ENCODE data around the gene INF2. TPM values are rescaled to one million over a fixed set of nuclear protein-coding genes. Genes with fewer than 3 reads are reported as not detected.

Gene INF2
- total RNA-seq, 1 donor from 2014 or later: 130 TPM

DNA sequence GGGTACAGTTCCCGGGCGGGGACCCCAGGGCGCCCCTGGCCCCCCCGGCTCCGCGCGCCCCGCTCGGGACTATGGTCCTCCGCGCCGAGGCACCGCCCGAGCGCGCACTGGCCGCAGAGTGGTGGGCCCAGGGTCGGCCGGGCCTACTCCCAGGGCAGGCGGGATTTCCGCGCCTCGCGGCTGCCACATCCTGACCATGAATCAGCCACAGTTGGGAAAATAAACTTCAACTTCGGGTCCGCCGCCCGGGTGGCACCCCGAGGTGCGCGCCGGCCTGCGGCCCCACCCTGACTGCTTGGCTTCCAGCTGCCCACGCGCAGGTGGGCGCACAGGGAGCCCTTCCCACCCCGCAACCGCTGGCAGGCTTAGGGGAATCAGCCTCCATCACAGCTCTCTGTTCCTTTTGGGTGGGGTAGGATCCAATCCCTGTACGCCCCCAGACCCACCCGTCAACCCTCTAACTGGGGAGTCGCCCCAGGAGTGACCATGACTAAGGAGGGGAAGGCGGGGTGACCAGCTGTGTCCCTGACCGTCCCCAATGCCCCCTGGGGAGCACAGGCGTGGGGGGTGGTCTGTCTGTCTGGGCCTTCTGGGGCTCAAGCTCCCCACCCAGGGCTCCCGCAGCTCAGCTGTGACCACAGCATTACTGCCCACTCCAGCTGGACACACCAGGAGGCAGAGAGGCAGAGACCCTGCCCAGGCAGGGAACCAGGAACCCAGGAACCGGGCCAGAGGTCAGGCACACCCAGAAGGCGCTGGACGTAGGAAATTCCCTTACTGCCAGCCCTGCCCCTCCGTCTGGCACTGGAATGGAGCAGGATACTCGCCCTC lies 678 bp downstream of the INF2 start:
- TF ChIP-seq, protein P1, sequence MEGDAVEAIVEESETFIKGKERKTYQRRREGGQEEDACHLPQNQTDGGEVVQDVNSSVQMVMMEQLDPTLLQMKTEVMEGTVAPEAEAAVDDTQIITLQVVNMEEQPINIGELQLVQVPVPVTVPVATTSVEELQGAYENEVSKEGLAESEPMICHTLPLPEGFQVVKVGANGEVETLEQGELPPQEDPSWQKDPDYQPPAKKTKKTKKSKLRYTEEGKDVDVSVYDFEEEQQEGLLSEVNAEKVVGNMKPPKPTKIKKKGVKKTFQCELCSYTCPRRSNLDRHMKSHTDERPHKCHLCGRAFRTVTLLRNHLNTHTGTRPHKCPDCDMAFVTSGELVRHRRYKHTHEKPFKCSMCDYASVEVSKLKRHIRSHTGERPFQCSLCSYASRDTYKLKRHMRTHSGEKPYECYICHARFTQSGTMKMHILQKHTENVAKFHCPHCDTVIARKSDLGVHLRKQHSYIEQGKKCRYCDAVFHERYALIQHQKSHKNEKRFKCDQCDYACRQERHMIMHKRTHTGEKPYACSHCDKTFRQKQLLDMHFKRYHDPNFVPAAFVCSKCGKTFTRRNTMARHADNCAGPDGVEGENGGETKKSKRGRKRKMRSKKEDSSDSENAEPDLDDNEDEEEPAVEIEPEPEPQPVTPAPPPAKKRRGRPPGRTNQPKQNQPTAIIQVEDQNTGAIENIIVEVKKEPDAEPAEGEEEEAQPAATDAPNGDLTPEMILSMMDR (IDR thresholded peaks at IDR 0.05): no peak
- no peak for DNase-seq (ENCODE audit: extremely low spot score, unreplicated experiment)
- Mint-ChIP-seq H3K9me3 (ENCODE audit: unreplicated experiment) (no peaks in the 10 kb centered on the region), H3K27me3 (ENCODE audit: unreplicated experiment) (no peaks in the 10 kb centered on the region), H3K27ac (ENCODE audit: unreplicated experiment) (peak overlapping the region; percentile 73), H3K4me3 (ENCODE audit: unreplicated experiment) (peak overlapping the region; percentile 78), H3K4me1 (ENCODE audit: unreplicated experiment) (peaks cover 57% of the 10 kb centered on the region), H3K36me3 (ENCODE audit: unreplicated experiment) (no peaks in the 10 kb centered on the region)

GRCh38 chr14:104690861-104691455 lies 1.5 kb downstream of the INF2 start:
- peaks cover 2% of the 10 kb centered on the region for H3K36me3 Mint-ChIP-seq (ENCODE audit: unreplicated experiment)
- H3K27me3 Mint-ChIP-seq (ENCODE audit: unreplicated experiment): no peaks in the 10 kb centered on the region
- TF ChIP-seq, protein P1 (IDR thresholded peaks at IDR 0.05): no peak
- peak overlapping the region; percentile 60 for H3K27ac Mint-ChIP-seq (ENCODE audit: unreplicated experiment)
- no peak for DNase-seq (ENCODE audit: extremely low spot score, unreplicated experiment)
- peaks cover 62% of the 10 kb centered on the region for H3K4me1 Mint-ChIP-seq (ENCODE audit: unreplicated experiment)
- no peaks in the 10 kb centered on the region for H3K9me3 Mint-ChIP-seq (ENCODE audit: unreplicated experiment)
- H3K4me3 Mint-ChIP-seq (ENCODE audit: unreplicated experiment): peak overlapping the region; percentile 78

DNA sequence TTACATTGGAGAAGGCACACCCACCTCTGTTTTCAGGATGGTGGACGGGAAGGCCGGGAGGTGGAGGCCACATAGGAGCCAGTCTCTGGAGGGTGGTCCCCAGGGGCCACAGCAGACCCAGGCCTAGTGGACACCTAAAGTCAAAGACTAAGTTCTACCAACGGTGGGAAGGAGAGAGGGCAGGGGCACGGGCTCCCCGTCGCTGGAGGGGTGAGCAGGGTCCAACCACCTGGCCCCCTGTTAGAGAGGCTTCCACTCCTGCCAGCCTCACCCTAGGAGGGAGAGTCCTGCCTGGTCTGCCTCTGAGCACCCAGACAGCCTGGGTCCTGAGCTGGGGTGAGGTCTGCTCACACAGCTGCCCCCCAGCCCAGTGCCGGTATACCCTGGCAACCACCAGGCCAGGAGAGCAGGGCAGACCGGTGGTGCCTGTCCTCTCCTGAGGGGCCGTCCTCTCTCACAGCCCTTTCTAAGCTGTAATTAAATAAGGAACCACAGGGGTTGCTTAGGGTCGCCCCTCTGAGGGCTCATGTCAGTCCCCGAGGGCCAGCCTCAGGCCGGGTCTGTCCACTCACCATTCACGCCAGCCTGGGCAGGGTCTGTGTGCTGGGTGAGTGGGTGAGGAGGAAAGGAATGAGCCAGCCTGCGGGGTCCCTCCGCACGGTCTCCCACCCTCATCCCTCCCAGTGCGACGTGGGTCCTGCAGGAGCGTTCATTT lies 2.3 kb downstream of the INF2 start:
- TF ChIP-seq, protein P1 (IDR thresholded peaks at IDR 0.05): no peak
- peak overlapping the region; percentile 60 for H3K27ac Mint-ChIP-seq (ENCODE audit: unreplicated experiment)
- H3K4me3 Mint-ChIP-seq (ENCODE audit: unreplicated experiment): peak overlapping the region; percentile 78
- H3K9me3 Mint-ChIP-seq (ENCODE audit: unreplicated experiment): no peaks in the 10 kb centered on the region
- no peaks in the 10 kb centered on the region for H3K27me3 Mint-ChIP-seq (ENCODE audit: unreplicated experiment)
- DNase-seq (ENCODE audit: extremely low spot score, unreplicated experiment): no peak
- H3K36me3 Mint-ChIP-seq (ENCODE audit: unreplicated experiment): peaks cover 4% of the 10 kb centered on the region
- H3K4me1 Mint-ChIP-seq (ENCODE audit: unreplicated experiment): peaks cover 69% of the 10 kb centered on the region

GRCh38 chr14:104692261-104692938 lies 3.0 kb downstream of the INF2 start:
- Mint-ChIP-seq H3K27me3 (ENCODE audit: unreplicated experiment) (no peaks in the 10 kb centered on the region), H3K4me1 (ENCODE audit: unreplicated experiment) (peaks cover 70% of the 10 kb centered on the region), H3K4me3 (ENCODE audit: unreplicated experiment) (no peak overlapping the region), H3K36me3 (ENCODE audit: unreplicated experiment) (peaks cover 4% of the 10 kb centered on the region), H3K9me3 (ENCODE audit: unreplicated experiment) (no peaks in the 10 kb centered on the region), H3K27ac (ENCODE audit: unreplicated experiment) (no peak overlapping the region)
- no peak for DNase-seq (ENCODE audit: extremely low spot score, unreplicated experiment)
- TF ChIP-seq, protein P1 (IDR thresholded peaks at IDR 0.05): no peak

Measured in osteocyte (in vitro differentiated cells).